D721Med (cell line): ENCODE data around the gene CSAD.

ENCODE experiments used
- DNase-seq: peaks from one replicate; pipeline ENCODE4 v3.0.0; 2011; ENCODE audit warnings: low spot score; ENCODE audit not compliant: insufficient read length
- FAIRE-seq: peaks from 2 replicates; lab custom pipeline; 2011; peaks lifted over from hg19 to GRCh38; lab: Jason Lieb, UNC
- CTCF ChIP-seq: IDR thresholded peaks from 2 replicates; pipeline ENCODE4 v1.5.1; 2012; ENCODE audit warnings: mild to moderate bottlenecking, control low read depth; ENCODE audit not compliant: insufficient read depth; ENCODE audit errors: missing control alignments

CSAD gene

DNA sequence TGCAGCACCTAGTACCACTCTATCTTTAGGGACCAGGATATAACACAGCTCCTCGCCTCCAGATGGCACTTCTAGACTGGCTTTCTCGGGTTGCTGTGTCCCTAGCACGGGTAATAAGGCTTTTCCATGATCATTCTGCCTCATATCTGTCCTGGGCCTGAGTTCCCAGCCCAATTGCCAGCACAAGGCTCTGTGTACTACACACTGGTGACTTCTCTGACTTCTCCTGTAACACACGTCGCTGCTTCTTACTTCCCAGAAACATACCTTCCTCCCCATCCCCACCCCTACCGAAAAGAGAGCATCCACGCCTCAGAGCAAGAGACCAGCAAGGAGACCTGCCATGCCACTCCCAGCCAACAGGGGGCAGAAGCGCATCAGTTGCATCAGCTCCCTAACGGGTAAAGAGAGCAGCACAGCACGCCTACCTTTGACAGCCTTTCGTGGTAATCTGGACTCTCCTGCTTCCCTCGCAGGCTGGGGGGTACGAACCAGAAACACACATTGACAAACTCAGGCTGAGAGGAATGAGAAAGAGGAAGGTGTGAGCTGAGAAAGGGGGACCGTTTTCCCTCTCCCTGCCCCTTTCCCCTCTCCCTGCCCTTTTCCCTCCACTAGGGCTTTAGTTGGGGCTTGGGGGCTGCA lies 21.4 kb downstream of the CSAD start:
- DNase-seq (peak; percentile 80), FAIRE-seq (no peak)
- TF ChIP-seq CTCF, result peak; percentile 99

DNA sequence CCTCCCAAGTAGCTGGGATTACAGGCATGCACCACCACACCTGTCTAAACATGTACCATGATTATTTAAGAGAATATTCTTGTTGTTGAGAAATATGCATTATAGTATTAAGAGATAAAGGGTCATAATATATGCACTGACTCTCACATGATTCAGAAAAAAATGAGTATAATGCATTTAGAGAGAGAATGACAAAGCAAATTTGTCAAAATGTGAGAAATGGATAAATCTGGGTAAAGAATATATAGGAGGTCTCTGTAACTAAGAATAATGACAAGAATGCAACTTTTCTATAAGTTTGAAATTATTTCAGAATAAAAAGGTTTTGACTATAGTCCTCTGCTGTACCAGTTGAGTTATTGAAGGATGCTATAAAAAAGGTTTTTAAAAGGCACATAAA lies 28.3 kb downstream of the CSAD start:
- FAIRE-seq, result no peak
- no peak for TF ChIP-seq CTCF
- no peak for DNase-seq

DNA sequence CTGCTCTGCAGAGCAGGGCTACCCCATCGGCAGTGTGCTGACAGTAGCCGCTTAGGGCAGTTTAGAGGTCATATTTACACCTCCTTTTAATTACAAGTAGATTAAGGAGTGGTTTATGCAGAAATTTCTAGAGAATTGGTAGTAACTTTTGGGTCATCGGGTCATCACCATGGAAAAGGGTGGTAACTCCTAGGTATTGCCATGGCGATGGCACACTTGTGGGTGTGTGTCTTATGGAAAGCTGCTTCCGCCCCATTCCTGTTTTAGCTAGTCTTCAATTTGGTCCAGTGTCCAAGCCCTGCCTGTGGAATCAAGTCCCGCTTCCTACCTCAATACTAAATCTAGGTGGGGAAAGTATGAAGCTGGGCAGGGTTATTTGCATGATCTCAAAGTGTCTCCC lies 29.7 kb downstream of the CSAD start:
- FAIRE-seq (no peak), DNase-seq (no peak)
- no peak for TF ChIP-seq CTCF

DNA sequence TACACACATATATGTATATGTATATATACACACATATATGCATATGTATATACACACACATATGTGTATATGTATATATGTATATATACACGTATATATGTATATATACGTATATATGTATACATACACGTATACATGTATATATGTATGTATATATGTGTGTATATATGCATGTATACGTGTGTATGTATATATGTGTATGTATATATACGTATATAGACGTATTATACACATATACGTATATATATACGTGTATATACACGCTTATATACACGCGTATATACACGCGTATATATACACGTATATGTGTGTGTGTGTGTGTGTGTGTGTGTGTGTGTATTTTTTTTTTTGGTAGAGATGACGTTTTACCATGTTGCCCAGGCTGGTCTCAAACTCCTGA lies 33.1 kb downstream of the CSAD start:
- FAIRE-seq (no peak), DNase-seq (no peak)
- no peak for TF ChIP-seq CTCF

DNA sequence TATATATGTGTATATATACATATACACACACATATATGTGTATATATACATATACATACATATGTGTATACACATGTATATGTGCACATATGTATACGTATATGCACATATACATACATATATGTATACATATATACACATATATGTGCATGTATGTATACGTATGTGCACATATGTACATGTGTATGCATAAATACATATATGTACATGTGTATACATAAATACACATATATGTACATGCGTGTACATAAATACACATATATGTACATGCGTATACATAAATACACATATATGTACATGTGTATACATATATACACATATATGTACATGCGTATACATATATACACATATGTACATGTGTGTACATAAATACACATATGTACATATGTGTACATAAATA lies 33.5 kb downstream of the CSAD start:
- FAIRE-seq (no peak), DNase-seq (no peak)
- TF ChIP-seq CTCF, result no peak

DNA sequence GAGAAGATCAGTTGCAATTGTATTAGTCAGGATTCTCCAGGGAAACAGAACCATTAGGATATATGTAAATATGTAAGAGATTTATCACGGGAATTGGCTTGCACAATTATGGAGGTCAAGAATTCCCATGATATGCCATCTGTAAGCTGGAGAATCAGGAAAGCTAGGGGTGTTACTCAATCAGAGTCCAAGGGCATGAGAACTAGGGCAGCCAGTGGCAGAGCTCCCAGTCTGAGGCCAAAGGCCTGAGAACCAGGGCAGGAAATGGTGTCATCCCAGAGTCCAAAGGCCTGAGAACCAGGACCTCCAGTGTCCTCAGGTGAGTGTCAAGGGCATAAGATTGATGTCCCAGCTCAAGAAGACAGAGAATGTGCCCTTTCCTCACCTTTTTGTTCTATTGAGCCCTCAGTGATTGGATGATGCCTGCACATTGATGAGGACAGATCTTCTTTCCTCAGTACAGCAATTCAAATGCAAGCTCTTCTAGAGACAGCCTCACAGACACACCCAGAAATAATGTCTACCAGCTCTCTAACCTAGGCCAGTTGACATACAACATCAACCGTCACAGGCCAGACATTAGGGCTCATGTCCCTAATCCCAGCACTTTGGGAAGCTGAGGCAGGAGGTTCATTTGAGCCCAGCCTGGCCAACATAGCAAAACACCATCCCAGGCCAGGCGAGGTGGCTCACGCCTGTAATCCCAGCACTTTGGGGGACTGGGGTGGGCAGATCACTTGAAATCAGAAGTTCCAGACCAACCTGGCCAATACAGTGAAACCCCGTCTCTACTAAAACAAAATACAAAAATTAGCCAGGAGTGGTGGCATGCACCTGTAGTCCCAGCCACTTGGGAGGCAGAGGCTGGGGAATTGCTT lies 35.1 kb downstream of the CSAD start:
- no peak for TF ChIP-seq CTCF
- DNase-seq (no peak), FAIRE-seq (no peak)

DNA sequence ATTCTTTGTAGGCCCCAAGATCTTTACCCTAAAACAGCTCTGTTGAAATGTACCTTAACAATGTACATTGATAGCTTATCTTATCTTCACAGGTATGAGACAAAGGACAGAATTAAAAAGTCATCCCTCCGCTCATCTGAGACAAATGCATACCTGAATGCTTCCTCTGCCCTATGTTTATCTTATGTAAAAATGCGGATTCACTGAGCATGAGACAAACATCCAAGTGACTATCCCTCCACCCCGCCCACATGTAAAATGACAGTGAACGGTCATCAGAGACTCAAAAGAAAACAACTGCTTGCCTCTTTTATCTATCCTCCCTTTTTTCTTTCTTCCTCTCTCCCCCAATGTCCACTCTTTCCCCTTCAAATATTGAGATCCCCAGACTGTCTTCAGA lies 37.4 kb downstream of the CSAD start:
- no peak for TF ChIP-seq CTCF
- FAIRE-seq (no peak), DNase-seq (no peak)
